GM23338 (cell line): ENCODE results near the gene KRTAP4-11. TPM values are rescaled to one million over a fixed set of nuclear protein-coding genes. Genes with fewer than 3 reads are reported as not detected.
"Not testable (repeated sequence)": the region's sequence is repeated elsewhere in the genome, so short reads cannot be mapped to it uniquely, and the experiment has no call there.

Source experiments
- ATAC-seq: fragments of 200-7000 bp; cut with Tn5 transposase; 3 replicates; pipeline ENCODE4 v1.9.1; 2020
- DNase-seq: peaks from one replicate; pipeline ENCODE4 v3.0.0-alpha.2; 2015; ENCODE audit warnings: low spot score
- H2AFZ ChIP-seq: fragments of 200-600 bp; sonication (generic); 2 replicates; pipeline ENCODE4 v1.8.0; 2016; ENCODE audit warnings: antibody characterized with exemption, mild to moderate bottlenecking, moderate library complexity
- H3F3A ChIP-seq: fragments of 200-600 bp; sonication (generic); replicated peaks from 2 replicates; pipeline ENCODE4 v1.8.0; 2017; ENCODE audit warnings: antibody characterized with exemption, mixed run types, low read depth
- H3K27ac ChIP-seq: fragments of 200-600 bp; sonication (generic); 2 replicates; pipeline ENCODE4 v1.6.1; 2016; ENCODE audit warnings: low read depth
- H3K27me3 ChIP-seq: fragments of 200-600 bp; sonication (generic); 2 replicates; pipeline ENCODE4 v1.8.0; 2016; ENCODE audit warnings: mild to moderate bottlenecking, mixed run types, moderate library complexity; ENCODE audit not compliant: insufficient read depth
- H3K36me3 ChIP-seq: fragments of 200-600 bp; sonication (generic); 2 replicates; pipeline ENCODE4 v1.8.0; 2016; ENCODE audit warnings: mild to moderate bottlenecking; ENCODE audit not compliant: insufficient read depth
- H3K4me1 ChIP-seq: fragments of 200-600 bp; sonication (generic); 2 replicates; pipeline ENCODE4 v1.8.0; 2016; ENCODE audit warnings: mild to moderate bottlenecking, moderate library complexity; ENCODE audit not compliant: insufficient read depth
- H3K4me2 ChIP-seq: fragments of 200-600 bp; sonication (generic); 2 replicates; pipeline ENCODE4 v1.7.1; 2017; ENCODE audit warnings: mixed run types
- H3K4me3 ChIP-seq: fragments of 200-600 bp; sonication (generic); 2 replicates; pipeline ENCODE4 v1.6.1; 2016; ENCODE audit warnings: mixed run types
- H3K79me2 ChIP-seq: fragments of 200-600 bp; sonication (generic); replicated peaks from 2 replicates; pipeline ENCODE4 v1.8.0; 2017; ENCODE audit warnings: mild to moderate bottlenecking; ENCODE audit not compliant: insufficient read depth
- H3K9me2 ChIP-seq: fragments of 200-600 bp; sonication (generic); 2 replicates; pipeline ENCODE4 v1.8.0; 2017; ENCODE audit not compliant: insufficient read depth
- H4K20me1 ChIP-seq: fragments of 200-600 bp; sonication (generic); replicated peaks from 2 replicates; pipeline ENCODE4 v1.8.0; 2017; ENCODE audit warnings: mild to moderate bottlenecking; ENCODE audit not compliant: insufficient read depth
- H3K27ac Mint-ChIP-seq: 2 replicates; pipeline ENCODE4 v1.8.0; 2020; ENCODE audit warnings: inconsistent platforms, mild to moderate bottlenecking, moderate library complexity, mixed read lengths
- H3K27me3 Mint-ChIP-seq: 3 replicates; pipeline ENCODE4 v1.8.0; 2022; ENCODE audit warnings: low read depth, mild to moderate bottlenecking, moderate library complexity, mixed read lengths, inconsistent platforms; ENCODE audit not compliant: insufficient read depth, poor library complexity
- H3K36me3 Mint-ChIP-seq: 3 replicates; pipeline ENCODE4 v1.8.0; 2021; ENCODE audit warnings: low read depth, mild to moderate bottlenecking, inconsistent platforms, moderate library complexity, mixed read lengths
- H3K4me1 Mint-ChIP-seq: 3 replicates; pipeline ENCODE4 v1.8.0; 2020; ENCODE audit warnings: mild to moderate bottlenecking, inconsistent platforms, mixed read lengths
- H3K4me3 Mint-ChIP-seq: 3 replicates; pipeline ENCODE4 v1.8.0; 2021; ENCODE audit warnings: moderate library complexity, mild to moderate bottlenecking, inconsistent platforms, mixed read lengths
- H3K9me3 Mint-ChIP-seq: 3 replicates; pipeline ENCODE4 v1.8.0; 2020; ENCODE audit warnings: moderate library complexity, mild to moderate bottlenecking, inconsistent platforms, mixed read lengths
- CTCF ChIP-seq, 2 experiments: fragments of 200-600 bp in 1 of 2; sonication (generic) in 1 of 2; conservative IDR thresholded peaks; 2 replicates each; pipeline versions ENCODE4 v1.5.1 to v1.6.1; 2016 to 2017; ENCODE audit warnings: antibody characterized with exemption in 2 of 2, low read depth in 2 of 2, mild to moderate bottlenecking in 2 of 2, moderate library complexity in 1 of 2
- ETS1 ChIP-seq: IDR thresholded peaks from 2 replicates; pipeline ENCODE4 v1.6.1; 2016; ENCODE audit warnings: antibody characterized with exemption
- EZH2phosphoT487 ChIP-seq: fragments of 200-600 bp; sonication (generic); IDR thresholded peaks from one replicate; pipeline ENCODE4 v1.8.1; 2018; ENCODE audit warnings: antibody characterized with exemption; ENCODE audit not compliant: unreplicated experiment
- NANOG ChIP-seq: IDR thresholded peaks from 2 replicates; pipeline ENCODE4 v1.6.1; 2016; ENCODE audit warnings: antibody characterized with exemption, borderline replicate concordance
- ZNF114 ChIP-seq: fragments of 250-450 bp; sonication (Bioruptor Pico); IDR thresholded peaks from 2 replicates; pipeline ENCODE4 v1.5.0; 2020; ENCODE audit warnings: mild to moderate bottlenecking, moderate library complexity
- ZNF331 ChIP-seq: fragments of 250-450 bp; sonication (Bioruptor Pico); IDR thresholded peaks from 2 replicates; pipeline ENCODE4 v1.5.0; 2020; ENCODE audit warnings: low read depth, mild to moderate bottlenecking, moderate library complexity
- long read RNA-seq: library from polyadenylated mRNA; unstranded; transcript quantifications from one replicate; pipeline ENCODE4 v2.0.0, GENCODE V29; 2020; ENCODE audit not compliant: unreplicated experiment
- polyA plus RNA-seq: library from polyadenylated mRNA; unstranded; fragments of >200 nt; fragmentation: Nextera tagmentation; extraction: Ambion mirVana; gene quantifications from 2 replicates; pipeline ENCODE4 v1.2.1, GENCODE V29; 2016
- total RNA-seq: library from RNA; depleted of rRNA; stranded (reverse); fragments of >200 nt; shearing (Covaris generic); gene quantifications from 2 replicates; pipeline ENCODE4 v1.2.3, GENCODE V29; 2014; rRNA removed
- TF ChIP-seq, protein P1 (sequence below): fragments of 250-450 bp; sonication (Bioruptor Pico); IDR thresholded peaks from 2 replicates; pipeline ENCODE4 v1.5.0; 2020; ENCODE audit warnings: mild to moderate bottlenecking, moderate library complexity

KRTAP4-11 gene
- not detected in 2 replicates for total RNA-seq
- not detected in 2 replicates for polyA plus RNA-seq
- long read RNA-seq = 0 reads

- H3K4me3 Mint-ChIP-seq, H3K27ac ChIP-seq, H4K20me1 ChIP-seq, H3K4me2 ChIP-seq, H3K27me3 Mint-ChIP-seq, H3K36me3 ChIP-seq, ATAC-seq, H3K27me3 ChIP-seq, H2AFZ ChIP-seq, H3K9me2 ChIP-seq, H3F3A ChIP-seq, H3K79me2 ChIP-seq, H3K4me1 ChIP-seq, H3K4me3 ChIP-seq, DNase-seq: not testable (repeated sequence)
- Mint-ChIP-seq H3K36me3 (peaks cover 20% of the 10 kb centered on the region), H3K4me1 (peaks cover 28% of the 10 kb centered on the region), H3K27ac (peak within 1 kb of the TSS; percentile 66; the same call in 1 of the 2 replicates), H3K9me3 (peaks cover 13% of the 10 kb centered on the region)
Observed at GRCh38 chr17:41117846-41118386, at the start of gene KRTAP4-11. Gene KRTAP4-11 (minus strand): TSS chr17:41118373. CDS start chr17:41118315, 58 bp downstream.

DNA sequence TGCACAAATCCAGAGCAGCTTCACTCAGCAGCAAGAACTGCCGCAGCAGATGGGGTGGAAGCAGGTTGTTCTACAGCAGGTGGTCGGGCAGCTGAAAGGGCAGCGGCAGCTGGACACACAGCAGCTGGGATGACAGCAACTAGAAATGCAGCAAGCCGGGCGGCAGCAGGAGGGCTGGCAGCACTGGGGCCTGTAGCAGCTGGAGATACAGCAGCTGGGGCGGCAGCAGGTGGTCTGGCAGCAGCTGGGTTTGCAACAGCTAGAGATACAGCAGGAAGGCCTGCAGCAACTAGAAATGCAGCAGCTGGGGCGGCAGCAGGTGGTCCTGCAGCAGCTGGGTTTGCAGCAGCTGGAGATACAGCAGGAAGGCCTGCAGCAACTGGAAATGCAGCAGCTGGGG is 49.4 kb upstream of the KRTAP4-11 start:
- DNase-seq = no peak
- no peak overlapping the region for H3K4me2 ChIP-seq
- TF ChIP-seq ETS1 = no peak
- no peak for TF ChIP-seq ZNF114 (CRISPR knock-in tag)
- TF ChIP-seq CTCF (conservative IDR thresholded peaks at IDR 0.05; ENCODE audit: low read depth in 2 of 2) = no peak
- no peak for TF ChIP-seq ZNF331 (CRISPR knock-in tag)
- TF ChIP-seq EZH2phosphoT487 = no peak
- TF ChIP-seq NANOG = no peak
- TF ChIP-seq, protein P1, sequence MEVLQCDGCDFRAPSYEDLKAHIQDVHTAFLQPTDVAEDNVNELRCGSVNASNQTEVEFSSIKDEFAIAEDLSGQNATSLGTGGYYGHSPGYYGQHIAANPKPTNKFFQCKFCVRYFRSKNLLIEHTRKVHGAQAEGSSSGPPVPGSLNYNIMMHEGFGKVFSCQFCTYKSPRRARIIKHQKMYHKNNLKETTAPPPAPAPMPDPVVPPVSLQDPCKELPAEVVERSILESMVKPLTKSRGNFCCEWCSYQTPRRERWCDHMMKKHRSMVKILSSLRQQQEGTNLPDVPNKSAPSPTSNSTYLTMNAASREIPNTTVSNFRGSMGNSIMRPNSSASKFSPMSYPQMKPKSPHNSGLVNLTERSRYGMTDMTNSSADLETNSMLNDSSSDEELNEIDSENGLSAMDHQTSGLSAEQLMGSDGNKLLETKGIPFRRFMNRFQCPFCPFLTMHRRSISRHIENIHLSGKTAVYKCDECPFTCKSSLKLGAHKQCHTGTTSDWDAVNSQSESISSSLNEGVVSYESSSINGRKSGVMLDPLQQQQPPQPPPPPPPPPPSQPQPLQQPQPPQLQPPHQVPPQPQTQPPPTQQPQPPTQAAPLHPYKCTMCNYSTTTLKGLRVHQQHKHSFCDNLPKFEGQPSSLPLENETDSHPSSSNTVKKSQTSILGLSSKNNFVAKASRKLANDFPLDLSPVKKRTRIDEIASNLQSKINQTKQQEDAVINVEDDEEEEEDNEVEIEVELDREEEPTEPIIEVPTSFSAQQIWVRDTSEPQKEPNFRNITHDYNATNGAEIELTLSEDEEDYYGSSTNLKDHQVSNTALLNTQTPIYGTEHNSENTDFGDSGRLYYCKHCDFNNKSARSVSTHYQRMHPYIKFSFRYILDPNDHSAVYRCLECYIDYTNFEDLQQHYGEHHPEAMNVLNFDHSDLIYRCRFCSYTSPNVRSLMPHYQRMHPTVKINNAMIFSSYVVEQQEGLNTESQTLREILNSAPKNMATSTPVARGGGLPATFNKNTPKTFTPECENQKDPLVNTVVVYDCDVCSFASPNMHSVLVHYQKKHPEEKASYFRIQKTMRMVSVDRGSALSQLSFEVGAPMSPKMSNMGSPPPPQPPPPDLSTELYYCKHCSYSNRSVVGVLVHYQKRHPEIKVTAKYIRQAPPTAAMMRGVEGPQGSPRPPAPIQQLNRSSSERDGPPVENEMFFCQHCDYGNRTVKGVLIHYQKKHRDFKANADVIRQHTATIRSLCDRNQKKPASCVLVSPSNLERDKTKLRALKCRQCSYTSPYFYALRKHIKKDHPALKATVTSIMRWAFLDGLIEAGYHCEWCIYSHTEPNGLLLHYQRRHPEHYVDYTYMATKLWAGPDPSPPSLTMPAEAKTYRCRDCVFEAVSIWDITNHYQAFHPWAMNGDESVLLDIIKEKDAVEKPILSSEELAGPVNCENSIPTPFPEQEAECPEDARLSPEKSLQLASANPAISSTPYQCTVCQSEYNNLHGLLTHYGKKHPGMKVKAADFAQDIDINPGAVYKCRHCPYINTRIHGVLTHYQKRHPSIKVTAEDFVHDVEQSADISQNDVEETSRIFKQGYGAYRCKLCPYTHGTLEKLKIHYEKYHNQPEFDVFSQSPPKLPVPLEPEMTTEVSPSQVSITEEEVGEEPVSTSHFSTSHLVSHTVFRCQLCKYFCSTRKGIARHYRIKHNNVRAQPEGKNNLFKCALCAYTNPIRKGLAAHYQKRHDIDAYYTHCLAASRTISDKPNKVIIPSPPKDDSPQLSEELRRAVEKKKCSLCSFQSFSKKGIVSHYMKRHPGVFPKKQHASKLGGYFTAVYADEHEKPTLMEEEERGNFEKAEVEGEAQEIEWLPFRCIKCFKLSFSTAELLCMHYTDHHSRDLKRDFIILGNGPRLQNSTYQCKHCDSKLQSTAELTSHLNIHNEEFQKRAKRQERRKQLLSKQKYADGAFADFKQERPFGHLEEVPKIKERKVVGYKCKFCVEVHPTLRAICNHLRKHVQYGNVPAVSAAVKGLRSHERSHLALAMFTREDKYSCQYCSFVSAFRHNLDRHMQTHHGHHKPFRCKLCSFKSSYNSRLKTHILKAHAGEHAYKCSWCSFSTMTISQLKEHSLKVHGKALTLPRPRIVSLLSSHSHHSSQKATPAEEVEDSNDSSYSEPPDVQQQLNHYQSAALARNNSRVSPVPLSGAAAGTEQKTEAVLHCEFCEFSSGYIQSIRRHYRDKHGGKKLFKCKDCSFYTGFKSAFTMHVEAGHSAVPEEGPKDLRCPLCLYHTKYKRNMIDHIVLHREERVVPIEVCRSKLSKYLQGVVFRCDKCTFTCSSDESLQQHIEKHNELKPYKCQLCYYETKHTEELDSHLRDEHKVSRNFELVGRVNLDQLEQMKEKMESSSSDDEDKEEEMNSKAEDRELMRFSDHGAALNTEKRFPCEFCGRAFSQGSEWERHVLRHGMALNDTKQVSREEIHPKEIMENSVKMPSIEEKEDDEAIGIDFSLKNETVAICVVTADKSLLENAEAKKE (CRISPR knock-in tag) = no peak
- no peaks in the 10 kb centered on the region for H3F3A ChIP-seq
- H3K36me3 ChIP-seq = no peaks in the 10 kb centered on the region
- H3K4me1 ChIP-seq = no peaks in the 10 kb centered on the region
- H3K27me3 ChIP-seq = no peaks in the 10 kb centered on the region
- no peak overlapping the region for H3K27ac Mint-ChIP-seq
- no peaks in the 10 kb centered on the region; the same call in 2 of the 3 replicates for H3K9me3 Mint-ChIP-seq
- no peaks in the 10 kb centered on the region for H4K20me1 ChIP-seq
- H3K4me3 Mint-ChIP-seq = no peak overlapping the region
- ATAC-seq = no peak
- H3K27ac ChIP-seq = no peak overlapping the region
- no peaks in the 10 kb centered on the region for H3K9me2 ChIP-seq
- H3K4me3 ChIP-seq = no peak overlapping the region
- peaks cover 2% of the 10 kb centered on the region for H3K27me3 Mint-ChIP-seq
- H3K4me1 Mint-ChIP-seq = peaks cover 2% of the 10 kb centered on the region; the same call in 1 of the 3 replicates
- no peak overlapping the region for H2AFZ ChIP-seq
- H3K79me2 ChIP-seq = no peaks in the 10 kb centered on the region
- no peaks in the 10 kb centered on the region for H3K36me3 Mint-ChIP-seq
